HL-60 (cell line): Measurements from ENCODE around the gene PDZK1.

Experiments used
- CTCF ChIP-seq: IDR thresholded peaks from one replicate; pipeline ENCODE4 v1.5.1; 2011; ENCODE audit warnings: low read length, control low read depth, inconsistent platforms; ENCODE audit not compliant: insufficient read depth
- POLR2AphosphoS5 ChIP-seq: IDR thresholded peaks from 2 replicates; pipeline ENCODE4 v1.6.1; 2012; ENCODE audit warnings: low read depth

- TF ChIP-seq POLR2AphosphoS5 = no peak
- no peak for TF ChIP-seq CTCF
Measured at GRCh38 chr1:145730467-145730866, 23.3 kb upstream of the PDZK1 start.
